ENCODE measurements around the gene NFYC. TPM values are rescaled to one million over a fixed set of nuclear protein-coding genes. Genes with fewer than 3 reads are reported as not detected.
A peak's percentile ranks its signal among the peaks of the same experiment; 100 is the strongest.

The NFYC gene
- total and polyA plus RNA-seq, 2 of the 8 experiments (the other 6 are each of a cell fraction or from before 2014, with no cell fraction given), result 54.1 to 124 TPM

DNA sequence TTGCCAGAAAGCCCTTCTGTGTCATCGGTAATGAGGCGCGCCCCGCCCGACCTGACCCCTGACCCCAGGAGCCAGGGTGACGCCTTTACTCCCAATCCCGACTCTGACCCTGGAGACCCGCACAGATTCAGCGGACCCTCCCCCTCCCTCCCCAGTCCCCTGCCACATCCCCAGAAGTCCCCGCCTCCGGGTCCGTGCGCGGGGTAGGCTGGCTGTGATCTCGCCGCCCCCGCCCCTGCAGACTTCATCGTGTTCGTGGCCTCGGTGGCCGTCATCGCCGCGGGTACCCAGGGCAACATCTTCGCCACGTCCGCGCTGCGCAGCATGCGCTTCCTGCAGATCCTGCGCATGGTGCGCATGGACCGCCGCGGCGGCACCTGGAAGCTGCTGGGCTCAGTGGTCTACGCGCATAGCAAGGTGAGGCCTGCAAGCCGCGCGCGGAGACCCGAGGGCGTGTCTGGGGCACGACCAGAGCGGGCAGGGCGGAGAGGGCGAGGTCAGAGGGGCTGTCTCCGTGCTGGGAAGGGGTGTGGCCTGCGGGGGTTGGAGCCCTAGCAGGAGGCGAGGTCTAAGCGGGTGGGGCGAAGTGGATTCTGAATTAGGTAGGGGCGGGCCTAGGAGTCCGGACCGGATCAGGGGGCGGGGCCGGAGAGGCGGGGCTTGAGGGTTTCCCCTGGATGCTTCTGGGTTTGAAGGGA lies 126.9 kb downstream of the NFYC start (continued):
- TF ChIP-seq JUN (IDR thresholded peaks at IDR 0.05; ENCODE audit: low read depth, low read length) (no peak), SRF (IDR thresholded peaks at IDR 0.05; ENCODE audit: low read depth, low read length) (no peak), SP2 (IDR thresholded peaks at IDR 0.05; ENCODE audit: low read length) (no peak), EZH2 (IDR thresholded peaks at IDR 0.05; ENCODE audit: low read depth, low read length, severe bottlenecking) (no peak), SIX5 (IDR thresholded peaks at IDR 0.05; ENCODE audit: low read depth, low read length) (no peak), CEBPB (IDR thresholded peaks at IDR 0.05; ENCODE audit: low read depth, low read length) (no peak), RBBP5 (IDR thresholded peaks at IDR 0.05; ENCODE audit: borderline replicate concordance, low read depth, low read length) (no peak; the same call in 1 of the 2 replicates), CHD2 (IDR thresholded peaks at IDR 0.05; ENCODE audit: low read length) (no peak), RAD21 (IDR thresholded peaks at IDR 0.05 in 1 of 2, conservative IDR thresholded peaks at IDR 0.05 in 1 of 2; ENCODE audit: low read depth in 2 of 2, low read length in 2 of 2) (no peak), EGR1 (IDR thresholded peaks at IDR 0.05; ENCODE audit: borderline replicate concordance, low read depth, low read length) (no peak), NANOG (IDR thresholded peaks at IDR 0.05; ENCODE audit: insufficient read depth, low read depth, low read length, poor library complexity, severe bottlenecking) (no peak), TCF12 (IDR thresholded peaks at IDR 0.05; ENCODE audit: low read depth, low read length) (no peak), SIN3A (conservative IDR thresholded peaks at IDR 0.05 in 1 of 2, IDR thresholded peaks at IDR 0.05 in 1 of 2; ENCODE audit: low read depth in 1 of 2, low read length in 2 of 2) (0 out of 4 replicates have a peak, but pooled peaks of 1 of the 2 experiments have one; percentile 22), TEAD4 (IDR thresholded peaks at IDR 0.05; ENCODE audit: low read depth, low read length) (peak; percentile 78; the same call in 1 of the 2 replicates), BACH1 (IDR thresholded peaks at IDR 0.05; ENCODE audit: low read length) (no peak; the same call in 1 of the 2 replicates)
- TF ChIP-seq, protein P1, sequence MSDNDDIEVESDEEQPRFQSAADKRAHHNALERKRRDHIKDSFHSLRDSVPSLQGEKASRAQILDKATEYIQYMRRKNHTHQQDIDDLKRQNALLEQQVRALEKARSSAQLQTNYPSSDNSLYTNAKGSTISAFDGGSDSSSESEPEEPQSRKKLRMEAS (IDR thresholded peaks at IDR 0.05), result peak; percentile 82
- TF ChIP-seq, protein P2, sequence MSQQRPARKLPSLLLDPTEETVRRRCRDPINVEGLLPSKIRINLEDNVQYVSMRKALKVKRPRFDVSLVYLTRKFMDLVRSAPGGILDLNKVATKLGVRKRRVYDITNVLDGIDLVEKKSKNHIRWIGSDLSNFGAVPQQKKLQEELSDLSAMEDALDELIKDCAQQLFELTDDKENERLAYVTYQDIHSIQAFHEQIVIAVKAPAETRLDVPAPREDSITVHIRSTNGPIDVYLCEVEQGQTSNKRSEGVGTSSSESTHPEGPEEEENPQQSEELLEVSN (IDR thresholded peaks at IDR 0.05), result no peak
- TF ChIP-seq, protein P3, sequence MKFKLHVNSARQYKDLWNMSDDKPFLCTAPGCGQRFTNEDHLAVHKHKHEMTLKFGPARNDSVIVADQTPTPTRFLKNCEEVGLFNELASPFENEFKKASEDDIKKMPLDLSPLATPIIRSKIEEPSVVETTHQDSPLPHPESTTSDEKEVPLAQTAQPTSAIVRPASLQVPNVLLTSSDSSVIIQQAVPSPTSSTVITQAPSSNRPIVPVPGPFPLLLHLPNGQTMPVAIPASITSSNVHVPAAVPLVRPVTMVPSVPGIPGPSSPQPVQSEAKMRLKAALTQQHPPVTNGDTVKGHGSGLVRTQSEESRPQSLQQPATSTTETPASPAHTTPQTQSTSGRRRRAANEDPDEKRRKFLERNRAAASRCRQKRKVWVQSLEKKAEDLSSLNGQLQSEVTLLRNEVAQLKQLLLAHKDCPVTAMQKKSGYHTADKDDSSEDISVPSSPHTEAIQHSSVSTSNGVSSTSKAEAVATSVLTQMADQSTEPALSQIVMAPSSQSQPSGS (IDR thresholded peaks at IDR 0.05; ENCODE audit: low read length), result no peak
- TF ChIP-seq, protein P4, sequence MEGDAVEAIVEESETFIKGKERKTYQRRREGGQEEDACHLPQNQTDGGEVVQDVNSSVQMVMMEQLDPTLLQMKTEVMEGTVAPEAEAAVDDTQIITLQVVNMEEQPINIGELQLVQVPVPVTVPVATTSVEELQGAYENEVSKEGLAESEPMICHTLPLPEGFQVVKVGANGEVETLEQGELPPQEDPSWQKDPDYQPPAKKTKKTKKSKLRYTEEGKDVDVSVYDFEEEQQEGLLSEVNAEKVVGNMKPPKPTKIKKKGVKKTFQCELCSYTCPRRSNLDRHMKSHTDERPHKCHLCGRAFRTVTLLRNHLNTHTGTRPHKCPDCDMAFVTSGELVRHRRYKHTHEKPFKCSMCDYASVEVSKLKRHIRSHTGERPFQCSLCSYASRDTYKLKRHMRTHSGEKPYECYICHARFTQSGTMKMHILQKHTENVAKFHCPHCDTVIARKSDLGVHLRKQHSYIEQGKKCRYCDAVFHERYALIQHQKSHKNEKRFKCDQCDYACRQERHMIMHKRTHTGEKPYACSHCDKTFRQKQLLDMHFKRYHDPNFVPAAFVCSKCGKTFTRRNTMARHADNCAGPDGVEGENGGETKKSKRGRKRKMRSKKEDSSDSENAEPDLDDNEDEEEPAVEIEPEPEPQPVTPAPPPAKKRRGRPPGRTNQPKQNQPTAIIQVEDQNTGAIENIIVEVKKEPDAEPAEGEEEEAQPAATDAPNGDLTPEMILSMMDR (IDR thresholded peaks at IDR 0.05; ENCODE audit: control extremely low read depth in 1 of 3, insufficient read depth in 1 of 3, low read depth in 1 of 3, low read length in 3 of 3), result no peak
